SK-N-SH (cell line): ENCODE data around the gene TP53BP1. TPM values are rescaled to one million over a fixed set of nuclear protein-coding genes. Genes with fewer than 3 reads are reported as not detected.
A peak's percentile ranks its signal among the peaks of the same experiment; 100 is the strongest.

Source experiments
- CTCF ChIA-PET: fragments of 300-600, 350-600 bp; formaldehyde crosslinking; extraction: SDS; loops from one replicate; lab custom pipeline; 2021; lab: Yijun Ruan, JAX
- POLR2A ChIA-PET: fragments of 350-600 bp; sonication (Branson Sonifier 250); formaldehyde crosslinking; extraction: SDS; loops from one replicate; lab custom pipeline; 2020; ENCODE audit warnings: antibody characterized with exemption, inconsistent platforms; lab: Yijun Ruan, JAX
- DNase-seq: peaks from one replicate; pipeline ENCODE4 v3.0.0; 2012
- H2AFZ ChIP-seq: fragments of 200-600 bp; sonication (generic); 2 replicates; pipeline ENCODE4 v1.8.1; 2016; ENCODE audit warnings: antibody characterized with exemption, mild to moderate bottlenecking, low read depth
- H3F3A ChIP-seq: fragments of 200-600 bp; sonication (generic); replicated peaks from 2 replicates; pipeline ENCODE3; 2016; ENCODE audit warnings: antibody characterized with exemption, mild to moderate bottlenecking; ENCODE audit not compliant: insufficient read depth
- H3K27ac ChIP-seq, 2 experiments: fragments of 200-500 bp in 1 of 2; fragments of 200-600 bp in 1 of 2; sonication (Bioruptor generic) in 1 of 2; sonication (generic), shearing (Covaris generic) in 1 of 2; 2 replicates each; pipeline versions ENCODE4 v1.5.1 to v1.6.1; 2014 to 2016; ENCODE audit warnings: low read depth in 2 of 2, inconsistent platforms in 1 of 2, low read length in 1 of 2, mild to moderate bottlenecking in 1 of 2, mixed read lengths in 1 of 2
- H3K27me3 ChIP-seq: fragments of 200-600 bp; sonication (generic), shearing (Covaris generic); 2 replicates; pipeline ENCODE4 v1.6.1; 2016; ENCODE audit warnings: mixed run types; ENCODE audit not compliant: insufficient read depth
- H3K36me3 ChIP-seq, 2 experiments: fragments of 200-500 bp in 1 of 2; fragments of 200-600 bp in 1 of 2; sonication (Bioruptor generic) in 1 of 2; sonication (generic) in 1 of 2; replicated peaks in 1 of 2; 2 replicates each; pipeline versions ENCODE3 to v1.5.1; 2014 to 2016; ENCODE audit warnings: low read length in 1 of 2, mild to moderate bottlenecking in 1 of 2; ENCODE audit not compliant: insufficient read depth in 2 of 2, control insufficient read depth in 1 of 2
- H3K4me1 ChIP-seq, 2 experiments: fragments of 200-500 bp in 1 of 2; fragments of 200-600 bp in 1 of 2; sonication (Bioruptor generic) in 1 of 2; sonication (generic), shearing (Covaris generic) in 1 of 2; 2 replicates each; pipeline versions ENCODE4 v1.5.1 to v1.6.1; 2014 to 2016; ENCODE audit warnings: low read depth in 1 of 2, low read length in 1 of 2, mixed run types in 1 of 2; ENCODE audit not compliant: insufficient read depth in 2 of 2, control insufficient read depth in 1 of 2
- H3K4me2 ChIP-seq: fragments of 200-600 bp; sonication (generic), shearing (Covaris generic); 2 replicates; pipeline ENCODE4 v1.6.1; 2017; ENCODE audit warnings: mixed run types
- H3K4me3 ChIP-seq, 2 experiments: fragments of 200-500 bp in 1 of 2; fragments of 200-600 bp in 1 of 2; sonication (Bioruptor generic) in 1 of 2; sonication (generic), shearing (Covaris generic) in 1 of 2; 2 replicates each; pipeline versions ENCODE4 v1.5.1 to v1.8.1; 2014 to 2016; ENCODE audit warnings: low read depth in 2 of 2, inconsistent platforms in 1 of 2, low read length in 1 of 2, mild to moderate bottlenecking in 1 of 2, mixed read lengths in 1 of 2, moderate library complexity in 1 of 2
- H3K79me2 ChIP-seq: fragments of 200-600 bp; sonication (generic); 2 replicates; pipeline ENCODE4 v1.8.1; 2017; ENCODE audit warnings: mild to moderate bottlenecking; ENCODE audit not compliant: insufficient read depth
- H3K9ac ChIP-seq: fragments of 200-600 bp; sonication (generic); 2 replicates; pipeline ENCODE4 v1.6.1; 2017; ENCODE audit warnings: mixed run types
- H3K9me2 ChIP-seq: fragments of 200-600 bp; sonication (generic); 2 replicates; pipeline ENCODE4 v1.6.1; 2017; ENCODE audit warnings: mixed run types
- H3K9me3 ChIP-seq: fragments of 200-600 bp; sonication (generic); 2 replicates; pipeline ENCODE4 v1.6.1; 2017; ENCODE audit warnings: mixed run types, mild to moderate bottlenecking, moderate library complexity
- H4K20me1 ChIP-seq: fragments of 200-600 bp; sonication (generic); 2 replicates; pipeline ENCODE4 v1.6.1; 2017; ENCODE audit warnings: mild to moderate bottlenecking, mixed run types; ENCODE audit not compliant: insufficient read depth
- FOXJ3 ChIP-seq: sonication (generic); formaldehyde crosslinking; IDR thresholded peaks from 2 replicates; pipeline ENCODE4 v1.5.1; 2020; ENCODE audit warnings: mild to moderate bottlenecking, missing genetic modification reagents
- GATA2 ChIP-seq: sonication (generic); formaldehyde crosslinking; IDR thresholded peaks from 2 replicates; pipeline ENCODE4 v1.5.0; 2020; ENCODE audit warnings: mild to moderate bottlenecking, missing genetic modification reagents
- MEF2A ChIP-seq: IDR thresholded peaks from 2 replicates; pipeline ENCODE4 v1.4.0; 2012; ENCODE audit warnings: low read depth, borderline replicate concordance
- NRF1 ChIP-seq: IDR thresholded peaks from 2 replicates; pipeline ENCODE4 v1.6.1; 2012; ENCODE audit warnings: low read depth, mild to moderate bottlenecking, low read length
- POLR2AphosphoS5 ChIP-seq: IDR thresholded peaks from 2 replicates; pipeline ENCODE4 v1.6.1; 2012; ENCODE audit warnings: low read depth, low read length
- REST ChIP-seq: IDR thresholded peaks from 2 replicates; pipeline ENCODE4 v1.6.1; 2012; ENCODE audit warnings: mild to moderate bottlenecking, low read depth, low read length, moderate library complexity
- RFX5 ChIP-seq: IDR thresholded peaks from 2 replicates; pipeline ENCODE4 v1.6.1; 2012; ENCODE audit warnings: mild to moderate bottlenecking, improper control_type of control experiment, low read length
- RXRA ChIP-seq: IDR thresholded peaks from 2 replicates; pipeline ENCODE4 v1.4.0; 2012; ENCODE audit warnings: low read depth, mild to moderate bottlenecking, borderline replicate concordance
- SIN3A ChIP-seq: IDR thresholded peaks from 2 replicates; pipeline ENCODE4 v1.6.1; 2012; ENCODE audit warnings: low read depth, mild to moderate bottlenecking, low read length, moderate library complexity, borderline replicate concordance
- SMC3 ChIP-seq: IDR thresholded peaks from 2 replicates; pipeline ENCODE4 v1.6.1; 2012; ENCODE audit warnings: low read depth, low read length, improper control_type of control experiment
- WGBS: methylation state at CpG from one replicate; pipeline ENCODE4 v1.1.6; 2017; ENCODE audit warnings: low lambda C conversion rate; 5-methylcytosine and 5-hydroxymethylcytosine counted together
- polyA plus RNA-seq, 3 experiments: library from polyadenylated mRNA; depleted of rRNA; stranded (reverse); fragments of >200 nt; gene quantifications; 2 replicates each; pipeline ENCODE4 v1.2.3, GENCODE V29; 2012

Gene TP53BP1
- polyA plus RNA-seq, 1 of the 3 experiments (the other 2 are of a cell fraction), result 27.1 TPM

GRCh38 chr15:43498990-43499389 is 6.0 kb upstream of the TP53BP1 start:
- Histone ChIP-seq H3K36me3 (no peaks in the 10 kb centered on the region), H4K20me1 (no peaks in the 10 kb centered on the region), H3K9ac (no peak overlapping the region), H3K4me3 (no peak overlapping the region), H3K9me3 (no peaks in the 10 kb centered on the region), H3K4me1 (no peaks in the 10 kb centered on the region)
- 93% methylated on average over 3 of the region's 3 CpGs for WGBS
- POLR2A ChIA-PET, result no interaction called here
- TF ChIP-seq FOXJ3 (CRISPR knock-in tag) (no peak), REST (no peak), MEF2A (no peak)
- TF ChIP-seq, all 33 proteins: peak for 0
- no peaks in the 10 kb centered on the region for H3K27me3 ChIP-seq
- H3K9me2 ChIP-seq, result no peaks in the 10 kb centered on the region
- no peak overlapping the region for H3K4me2 ChIP-seq
- H2AFZ ChIP-seq, result no peak overlapping the region
- CTCF ChIA-PET, result interaction anchor here (1.6 kb wide), 1 partner anchor 15 kb away, joined by 7 read pairs; no protein-coding TSS in a partner anchor
- no peaks in the 10 kb centered on the region for H3F3A ChIP-seq
- no peaks in the 10 kb centered on the region for H3K79me2 ChIP-seq
- DNase-seq, result no peak
- no peak overlapping the region for H3K27ac ChIP-seq

GRCh38 chr15:43493703-43494472 is 932 bp upstream of the TP53BP1 start:
- Histone ChIP-seq H3K9me3 (no peaks in the 10 kb centered on the region), H3K79me2 (peaks cover 38% of the 10 kb centered on the region), H3K9ac (peak overlapping the region; percentile 80), H3K4me2 (peak overlapping the region; percentile 82), H3K9me2 (no peaks in the 10 kb centered on the region), H3K27me3 (no peaks in the 10 kb centered on the region), H3K27ac (peak overlapping the region; percentile 75 to 81), H3K4me3 (peak overlapping the region; percentile 70 to 83; a peak in 3 of 4 replicates), H3F3A (no peaks in the 10 kb centered on the region), H2AFZ (peak overlapping the region; percentile 97), H4K20me1 (no peaks in the 10 kb centered on the region; the same call in 1 of the 2 replicates), H3K36me3 (peaks cover 20 to 31% of the 10 kb centered on the region in 2 experiments), H3K4me1 (peaks cover 3 to 4% of the 10 kb centered on the region in 2 experiments; a peak in 2 of 4 replicates)
- WGBS, result 75% methylated on average over 7 of the region's 7 CpGs
- DNase-seq, result no peak
- TF ChIP-seq REST, result no peak
- TF ChIP-seq POLR2AphosphoS5, result no peak
- TF ChIP-seq NRF1, result no peak
- TF ChIP-seq SMC3, result no peak
- no peak for TF ChIP-seq GATA2
- no peak for TF ChIP-seq RXRA
- no peak for TF ChIP-seq SIN3A
- TF ChIP-seq RFX5, result no peak
- CTCF ChIA-PET, result interaction anchor here (0.7 to 6.5 kb wide), 5 partner anchors 10 to 27 kb away, joined by 3 to 42 read pairs (median 7); no protein-coding TSS in a partner anchor
- POLR2A ChIA-PET, result interaction anchor here (3.0 kb wide), 1 partner anchor 17 kb away, joined by 32 read pairs; no protein-coding TSS in a partner anchor
